Activated CD8-positive, alpha-beta memory T cell treated with anti-CD3 and anti-CD28 coated beads, Interleukin-2, amount 50 U/mL, for 1 hour (primary cell): ENCODE results near the gene AKT1S1.

Experiments
- DNase-seq: peaks from one replicate; pipeline ENCODE4 v3.0.0-alpha.2; 2020; ENCODE audit errors: extremely low read depth

Gene AKT1S1

DNA sequence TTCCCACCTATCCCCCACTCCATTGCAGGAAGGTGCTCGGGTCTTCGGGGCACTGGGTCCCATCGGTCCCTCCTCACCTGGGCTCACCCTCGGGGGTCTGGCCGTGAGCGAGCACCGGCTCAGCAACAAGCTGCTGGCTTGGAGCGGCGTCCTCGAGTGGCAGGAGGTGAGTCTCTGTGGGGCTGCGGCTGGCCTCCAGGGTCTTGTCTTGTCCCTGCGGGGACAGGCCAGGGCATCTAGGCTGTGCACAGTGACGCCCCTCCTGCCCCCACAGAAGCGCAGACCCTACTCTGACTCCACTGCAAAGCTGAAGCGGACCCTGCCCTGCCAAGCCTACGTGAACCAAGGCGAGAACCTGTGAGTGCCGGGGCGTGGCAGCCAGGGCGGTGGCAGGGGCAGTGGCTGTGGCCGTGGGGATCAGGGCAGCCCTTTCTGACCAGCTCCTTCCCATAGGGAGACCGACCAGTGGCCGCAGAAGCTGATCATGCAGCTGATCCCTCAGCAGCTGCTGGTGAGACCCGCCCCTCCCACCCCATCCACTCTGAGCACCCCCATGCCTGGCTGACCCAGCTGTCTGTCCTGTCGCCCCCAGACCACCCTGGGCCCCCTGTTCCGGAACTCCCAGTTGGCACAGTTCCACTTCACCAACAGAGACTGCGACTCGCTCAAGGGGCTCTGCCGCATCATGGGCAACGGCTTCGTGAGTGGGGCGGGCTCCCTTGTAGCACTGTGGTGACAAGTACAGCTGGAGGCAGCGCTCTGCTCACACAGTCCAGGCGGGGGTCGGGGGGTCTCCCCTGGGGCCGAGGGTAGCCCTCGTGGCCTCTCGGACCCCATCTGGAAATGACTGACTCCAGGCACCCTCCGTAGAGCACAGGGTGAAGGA is 22.5 kb downstream of the AKT1S1 start:
- no peak for DNase-seq

DNA sequence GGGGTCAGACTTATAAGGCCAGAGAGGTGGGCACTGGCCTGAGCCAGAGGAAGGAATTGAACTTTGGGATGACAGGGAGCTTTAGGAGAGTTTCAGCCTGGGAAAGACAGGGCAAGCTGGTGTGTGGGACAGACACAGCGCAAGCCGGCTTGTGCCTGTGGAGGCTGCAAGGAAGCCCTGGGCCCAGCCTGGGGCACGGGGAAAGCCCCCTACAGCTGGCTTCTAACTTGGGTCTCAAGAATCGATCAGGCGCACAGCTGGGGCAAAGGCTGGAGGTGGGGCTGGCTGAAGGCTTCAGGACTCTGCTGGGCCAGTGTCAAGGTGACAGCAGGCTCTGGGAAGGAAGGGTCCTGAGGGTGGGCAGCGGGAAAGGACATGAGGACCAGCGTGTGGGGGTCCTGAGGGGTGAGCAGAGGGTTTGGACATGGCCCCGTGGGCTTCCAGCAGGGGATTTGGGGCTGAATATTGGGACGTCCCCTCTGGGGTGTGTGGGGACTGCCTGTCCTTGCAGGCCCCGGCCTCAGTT is 23.2 kb downstream of the AKT1S1 start:
- no peak for DNase-seq

DNA sequence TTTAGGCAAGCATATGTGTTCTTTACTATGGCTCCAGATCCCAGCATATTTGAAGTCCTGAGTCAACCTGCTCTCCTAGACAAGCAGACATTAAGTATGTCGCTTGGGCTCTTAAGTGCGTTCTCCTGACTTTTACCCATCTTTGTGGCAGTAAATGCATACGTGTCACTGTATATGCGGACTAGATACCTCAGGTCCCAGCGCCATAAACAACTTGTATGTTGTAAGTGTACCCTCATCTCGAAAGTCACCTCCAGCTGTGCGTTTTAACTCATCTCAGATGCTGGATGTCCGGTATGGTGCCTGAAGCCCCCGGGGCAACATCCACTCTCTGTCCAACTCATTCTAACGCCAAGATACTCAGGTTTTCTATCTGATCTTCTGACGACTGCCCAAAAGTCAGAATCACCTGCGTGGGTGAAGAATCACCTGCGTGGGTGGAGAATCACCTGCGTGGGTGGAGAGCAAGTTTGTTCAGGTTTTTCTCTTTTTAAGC is 24.5 kb downstream of the AKT1S1 start:
- DNase-seq = no peak

DNA sequence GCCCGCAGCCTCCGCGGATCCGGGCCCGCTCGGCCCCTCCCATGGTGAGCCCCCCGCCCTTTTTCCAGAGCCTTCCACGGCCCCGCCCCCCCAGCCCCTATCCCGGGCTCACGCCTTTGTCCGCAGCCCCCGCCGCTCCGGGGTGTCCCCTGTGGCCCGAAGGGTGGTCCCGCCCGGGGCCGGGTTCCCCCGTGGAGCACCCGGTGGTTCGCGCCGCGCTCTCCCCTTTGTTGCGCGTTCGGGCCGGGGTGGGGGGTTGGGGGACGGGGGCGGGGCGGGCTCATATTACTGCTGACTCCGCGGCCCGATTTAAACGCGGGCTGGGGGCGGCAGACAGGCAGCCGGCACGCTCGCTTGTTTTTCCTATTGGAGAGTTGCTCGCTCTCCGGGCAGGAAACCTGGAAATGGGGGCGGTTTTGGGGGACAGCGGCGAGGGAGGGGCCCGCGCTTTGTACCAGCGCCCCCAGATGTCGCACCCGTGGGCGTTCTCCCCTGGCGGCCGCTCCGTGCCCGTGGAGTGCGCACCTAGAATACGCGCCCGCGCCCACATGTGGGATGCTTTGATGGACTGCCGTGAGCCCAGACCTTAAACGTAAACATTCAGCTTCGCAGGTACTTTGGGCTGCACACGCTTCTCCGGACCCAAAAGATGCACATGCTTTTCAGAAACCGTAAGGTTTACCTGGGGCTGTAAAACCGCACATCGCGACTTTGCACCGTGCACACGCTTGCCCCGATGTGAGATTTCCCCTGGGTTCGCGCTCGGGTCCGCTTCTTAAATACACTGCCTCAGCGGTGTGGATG is 25.5 kb downstream of the AKT1S1 start:
- no peak for DNase-seq

DNA sequence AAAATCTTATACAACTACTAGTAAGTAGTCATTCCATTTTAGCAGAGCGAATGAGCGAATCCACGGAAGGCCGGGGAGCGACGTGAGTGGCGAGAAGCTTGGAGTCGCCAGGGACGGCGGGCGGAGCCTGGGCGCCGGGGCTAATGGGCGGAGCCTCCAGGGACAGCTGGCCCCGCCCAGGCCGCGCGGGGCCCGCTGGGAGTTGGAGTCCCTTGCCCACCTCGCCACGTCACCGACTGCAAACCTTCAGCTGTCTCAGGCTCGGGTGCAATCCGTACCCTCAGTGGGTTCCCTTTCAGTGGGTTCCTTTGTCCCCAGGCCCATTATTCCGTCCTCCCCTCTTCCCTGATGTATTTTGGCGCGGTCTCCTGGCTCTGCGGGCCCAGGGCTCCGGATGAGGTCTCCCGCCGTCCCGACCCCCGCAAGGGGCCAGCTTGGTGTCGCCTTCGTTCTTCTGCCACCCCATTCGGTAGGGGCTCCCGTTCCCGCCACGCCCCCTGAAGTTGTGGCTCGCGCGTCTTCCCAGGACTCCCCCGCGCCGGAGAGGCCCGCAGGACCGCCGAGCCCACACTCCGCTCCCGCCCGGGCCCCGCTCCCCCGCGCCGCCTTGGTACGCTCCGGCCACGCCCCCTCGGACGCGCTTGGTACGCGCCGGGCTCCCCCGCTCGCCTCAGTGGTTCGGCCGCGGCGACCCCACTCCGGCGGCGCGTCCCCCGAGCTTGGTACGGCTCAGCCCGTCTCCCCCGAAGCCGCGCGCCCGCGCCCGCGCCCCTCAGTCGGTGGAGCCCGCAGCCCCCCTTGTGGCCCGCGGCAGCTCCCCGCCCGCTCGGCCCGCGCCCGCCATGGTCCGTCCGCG is 26.4 kb downstream of the AKT1S1 start, which contains the start of gene PTOV1:
Gene PTOV1, plus strand, starts transcription at position 673 of the 856 bp plus-strand sequence.
- peak; percentile 63 for DNase-seq

DNA sequence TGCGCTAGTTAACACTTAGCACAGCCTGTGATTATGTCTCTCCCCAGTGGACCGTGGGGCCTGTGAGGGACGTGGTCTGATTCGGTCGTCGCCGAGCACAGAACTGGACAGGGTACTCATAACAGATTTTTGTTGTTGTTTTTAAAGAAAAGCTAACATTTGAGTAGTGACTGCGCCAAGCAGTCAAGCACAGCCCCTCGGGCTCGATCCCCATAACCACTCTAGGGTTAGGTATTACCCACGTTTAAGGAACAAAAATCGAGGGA is 27.0 kb downstream of the AKT1S1 start:
- no peak for DNase-seq

DNA sequence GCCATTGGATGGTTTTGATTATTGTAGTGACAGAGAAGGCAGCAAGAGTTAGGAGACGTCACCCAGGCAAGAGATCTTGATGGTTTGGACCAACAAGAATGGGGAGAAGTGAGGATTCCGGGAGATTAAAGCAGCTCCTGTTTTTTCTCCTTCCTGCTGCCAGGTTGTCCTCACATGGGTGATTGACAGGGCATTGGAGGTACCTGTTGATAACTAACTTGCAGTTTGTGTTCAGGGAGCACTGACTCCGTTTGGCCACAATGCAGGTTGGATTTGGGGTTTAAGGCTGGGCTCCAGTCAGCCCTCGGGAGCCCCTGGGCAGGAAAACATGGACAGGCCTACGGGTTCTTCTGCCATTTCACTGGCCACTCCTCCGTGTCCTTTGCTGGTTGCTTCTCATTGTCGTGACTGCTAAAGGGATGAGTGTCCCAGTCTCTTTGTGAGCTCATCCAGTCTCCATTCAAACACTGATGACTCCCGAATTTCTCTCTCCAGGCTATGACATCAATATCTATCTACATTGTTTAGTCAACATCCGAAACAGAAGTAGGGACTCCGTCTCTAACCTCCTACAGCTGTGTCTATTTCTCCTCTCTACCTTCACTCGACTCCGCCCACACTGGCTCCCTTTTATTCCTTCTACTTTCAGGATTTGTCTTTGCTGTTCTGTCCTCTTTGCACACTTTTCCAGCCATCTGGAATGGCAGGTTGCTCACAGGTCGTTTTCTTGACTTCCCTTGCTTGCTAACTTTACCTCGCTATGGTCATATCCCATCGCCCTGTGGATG is 27.5 kb downstream of the AKT1S1 start:
- DNase-seq = no peak

DNA sequence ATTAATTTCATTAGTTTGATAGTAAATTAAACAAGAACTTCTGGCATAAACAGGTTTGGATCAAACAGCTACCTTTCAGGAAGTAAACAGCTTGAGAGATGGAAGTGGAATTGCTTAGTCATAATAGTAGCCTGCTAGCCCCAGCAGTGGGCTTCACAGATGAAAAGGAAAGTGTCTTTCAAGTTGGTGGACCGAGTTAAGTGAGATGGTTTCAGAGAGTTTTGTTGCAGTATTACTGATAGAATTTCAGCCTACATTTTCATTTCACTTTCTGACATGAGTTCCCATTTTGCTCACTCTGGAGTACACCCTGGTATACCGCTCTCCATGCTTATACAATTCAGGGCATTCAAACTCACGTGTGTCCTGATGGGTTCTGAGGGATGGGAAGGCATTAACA is 28.2 kb downstream of the AKT1S1 start:
- no peak for DNase-seq

DNA sequence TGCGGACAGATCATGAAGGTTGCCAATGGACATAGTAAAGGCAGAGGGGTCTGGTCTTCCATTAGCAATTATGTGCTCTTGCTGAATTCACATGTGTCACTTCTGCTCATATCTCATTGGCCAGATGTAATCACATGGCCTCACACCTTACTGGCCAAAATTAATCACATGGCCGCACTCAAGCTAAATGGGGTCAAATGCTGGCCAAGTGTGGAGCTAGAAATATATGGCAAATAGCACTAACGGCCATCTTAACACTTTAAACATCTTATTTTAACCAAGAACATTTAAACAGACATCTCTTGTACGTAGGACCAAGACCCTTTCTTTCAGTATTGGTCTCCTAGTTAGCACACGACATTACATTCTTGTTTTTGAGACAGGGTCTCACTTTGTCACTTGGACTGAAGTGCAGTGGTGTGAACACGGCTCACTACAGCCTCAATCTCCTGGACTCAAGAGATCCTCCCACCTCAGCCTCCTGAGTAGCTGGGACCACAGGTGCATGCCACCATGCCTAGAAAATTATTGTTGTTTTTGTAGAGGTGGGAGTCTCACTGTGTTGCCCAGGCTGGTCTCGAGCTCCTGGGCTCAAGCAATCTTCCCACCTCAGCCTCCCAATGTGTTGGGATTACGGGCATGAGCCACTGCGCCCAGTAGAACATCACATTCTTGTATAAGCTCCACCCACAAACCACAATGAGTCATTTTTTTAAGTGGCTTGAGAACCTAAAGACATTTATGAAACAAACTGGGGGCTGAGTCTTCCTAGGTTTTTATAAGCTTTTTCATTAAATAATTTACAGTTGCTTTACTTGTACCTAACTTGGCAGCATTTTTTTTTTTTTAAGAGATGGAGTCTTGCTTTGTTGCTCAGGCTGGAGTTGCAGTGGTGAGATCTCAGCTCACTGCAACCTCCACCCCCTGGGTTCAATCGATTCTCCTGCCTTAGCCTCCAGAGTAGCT is 29.1 kb downstream of the AKT1S1 start:
- DNase-seq = no peak

DNA sequence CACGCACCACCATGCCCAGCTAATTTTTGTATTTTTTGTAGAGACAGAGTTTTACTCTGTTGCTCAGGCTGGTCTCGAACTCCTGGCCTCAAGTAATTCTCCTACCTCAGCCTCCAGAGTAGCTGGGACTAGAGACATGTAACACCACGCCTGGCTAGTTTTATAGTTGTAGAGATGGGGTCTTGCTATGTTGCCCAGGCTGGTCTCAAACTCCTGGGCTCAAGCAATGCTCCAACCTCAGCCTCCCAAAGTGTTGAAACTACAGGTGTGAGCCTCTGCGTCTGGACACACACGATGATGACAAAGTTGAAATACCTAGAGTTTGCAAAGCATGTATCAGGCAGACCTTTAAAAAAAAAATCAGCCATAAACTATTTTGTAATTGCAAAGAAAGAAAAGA is 30.7 kb downstream of the AKT1S1 start:
- no peak for DNase-seq

DNA sequence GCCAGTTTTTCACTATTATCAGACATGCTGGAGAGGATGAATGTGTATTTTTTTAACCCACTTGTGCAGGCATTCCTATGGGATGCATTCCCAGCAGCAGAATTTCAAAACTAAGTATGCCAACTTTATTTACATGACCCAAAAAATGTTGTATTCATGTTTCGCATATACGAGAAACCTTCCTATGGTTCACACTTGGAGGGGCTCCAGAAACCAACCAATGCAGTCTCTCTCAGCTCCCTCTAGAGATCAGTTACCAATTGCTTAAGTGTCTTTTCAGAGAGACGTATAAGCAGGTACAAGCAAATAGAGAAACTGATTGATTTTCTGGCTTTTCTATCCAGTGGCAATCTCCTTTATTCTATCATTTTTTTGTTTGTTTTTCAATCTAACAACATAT is 31.7 kb downstream of the AKT1S1 start:
- no peak for DNase-seq

DNA sequence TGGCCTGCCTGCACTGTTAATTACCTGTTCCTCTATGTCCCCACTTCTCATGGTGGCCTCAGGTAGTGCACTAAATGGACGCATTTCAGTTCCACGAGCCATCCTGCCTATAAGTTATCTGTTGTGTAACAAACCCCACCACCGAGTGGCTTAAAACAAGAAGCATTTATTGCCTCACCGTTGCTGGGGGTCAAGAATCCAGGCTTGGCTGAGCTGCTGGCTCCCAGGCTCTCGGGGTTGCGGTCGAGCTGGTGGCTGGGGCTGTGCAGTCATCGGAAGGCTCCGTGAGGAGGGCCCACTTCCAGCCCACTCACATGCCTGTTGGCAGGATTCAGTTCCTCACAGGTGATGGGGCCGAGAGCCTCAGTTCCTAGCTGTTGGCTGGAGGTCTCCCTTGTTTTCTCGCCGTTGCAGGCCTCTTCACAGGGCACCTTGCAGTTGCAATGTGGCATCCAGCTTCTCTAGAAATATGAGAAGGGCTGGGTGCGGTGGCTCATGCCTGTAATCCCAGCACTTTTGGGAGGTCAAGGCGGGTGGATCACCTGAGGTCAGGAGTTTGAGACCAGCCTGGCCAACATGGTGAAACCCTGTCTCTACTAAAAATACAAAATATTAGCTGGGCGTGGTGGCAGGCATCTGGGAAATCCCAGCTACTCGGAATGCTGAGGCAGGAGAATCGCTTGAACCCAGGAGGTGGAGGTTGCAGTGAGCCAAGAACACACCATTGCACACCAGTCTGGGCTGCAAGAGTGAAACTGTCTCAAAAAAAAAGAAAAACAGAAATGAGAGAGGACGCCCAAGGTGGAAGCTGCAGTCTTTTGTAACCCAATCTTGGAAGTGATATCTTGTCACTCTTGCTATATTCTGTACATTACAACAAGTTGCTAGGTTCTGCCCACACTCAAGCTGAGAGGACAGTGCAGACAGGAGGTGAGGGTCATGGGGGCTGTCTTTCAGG is 32.7 kb downstream of the AKT1S1 start:
- no peak for DNase-seq

DNA sequence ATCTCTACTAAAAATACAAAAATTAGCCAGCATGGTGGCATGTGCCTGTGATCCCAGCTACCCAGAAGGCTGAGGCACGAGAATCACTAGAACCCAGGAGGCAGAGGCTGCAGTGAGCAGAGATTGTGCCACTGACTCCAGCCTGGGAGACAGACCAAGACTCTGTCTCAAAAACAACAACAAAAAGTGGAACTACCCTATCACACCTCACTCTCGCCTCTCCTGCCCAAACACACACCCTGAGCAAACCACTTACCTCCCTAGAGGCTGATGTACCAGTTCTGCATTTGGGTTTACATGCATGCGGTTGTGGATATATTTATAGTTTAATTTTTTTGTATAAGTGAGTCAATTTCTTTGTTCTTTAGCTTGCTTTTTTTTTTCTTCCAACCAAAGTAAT is 33.9 kb downstream of the AKT1S1 start:
- DNase-seq = no peak

DNA sequence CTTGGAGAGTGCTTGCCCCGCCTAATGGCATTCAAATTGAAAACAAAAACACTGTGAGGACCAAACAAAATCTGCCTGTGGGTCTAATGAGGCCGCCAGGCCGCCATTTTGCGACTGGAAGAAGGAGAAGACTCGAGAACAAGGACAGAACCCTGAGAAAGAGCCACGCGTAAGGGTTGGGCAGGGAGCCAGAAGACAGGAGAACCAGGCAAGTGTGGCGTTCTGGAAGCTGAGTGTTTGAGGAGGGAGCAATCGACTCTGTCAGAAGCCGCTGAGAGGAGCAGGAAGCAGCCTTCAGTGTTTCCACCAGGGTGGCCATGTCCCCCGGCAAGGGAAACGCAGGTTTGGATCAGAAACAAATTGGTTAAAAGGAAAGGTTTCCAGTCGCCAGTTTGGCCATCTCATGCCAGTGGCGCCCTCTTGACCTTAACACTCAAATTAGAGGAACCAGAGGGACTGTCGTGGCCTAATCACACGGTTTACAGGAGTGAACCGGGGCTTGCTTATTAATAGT is 36.4 kb downstream of the AKT1S1 start:
- no peak for DNase-seq

DNA sequence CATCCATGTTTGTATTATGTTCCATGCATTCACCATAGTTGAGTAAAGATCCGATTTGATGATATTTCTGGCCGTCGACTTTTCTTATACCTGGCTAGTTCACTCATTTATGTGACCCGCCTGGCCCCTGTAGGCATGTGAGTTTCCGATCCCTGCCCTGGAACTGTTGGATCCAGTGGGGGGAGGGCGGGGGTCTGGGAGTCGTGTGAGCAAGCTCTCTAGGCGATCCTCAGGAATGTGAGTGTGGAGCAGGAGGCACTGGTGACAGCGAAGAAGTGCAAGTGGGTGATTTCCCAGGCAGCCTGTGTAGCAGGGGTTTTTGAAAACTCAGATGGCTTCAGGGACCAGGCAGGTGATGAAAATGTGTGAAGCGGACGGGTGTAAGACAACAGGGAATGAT is 36.8 kb downstream of the AKT1S1 start:
- DNase-seq = no peak

DNA sequence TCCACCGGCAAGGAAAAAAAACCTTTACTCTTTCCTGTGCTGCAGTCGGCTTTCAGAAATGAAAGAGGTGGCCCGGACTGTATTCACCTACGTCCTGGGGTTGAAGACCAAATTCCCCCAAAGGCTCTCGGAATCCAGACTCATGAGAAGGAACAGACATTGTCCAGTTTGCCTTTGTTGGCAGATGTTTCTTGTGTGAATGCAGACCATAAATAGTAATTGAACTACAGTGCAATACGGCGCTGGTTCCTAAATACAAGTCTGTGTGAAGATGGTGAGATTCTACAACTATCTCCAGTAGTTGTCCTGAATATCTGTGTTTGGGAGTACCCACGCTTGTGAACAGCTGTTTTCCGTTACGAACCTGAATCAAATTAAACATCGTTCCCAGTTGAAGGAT is 37.4 kb downstream of the AKT1S1 start:
- DNase-seq = no peak

DNA sequence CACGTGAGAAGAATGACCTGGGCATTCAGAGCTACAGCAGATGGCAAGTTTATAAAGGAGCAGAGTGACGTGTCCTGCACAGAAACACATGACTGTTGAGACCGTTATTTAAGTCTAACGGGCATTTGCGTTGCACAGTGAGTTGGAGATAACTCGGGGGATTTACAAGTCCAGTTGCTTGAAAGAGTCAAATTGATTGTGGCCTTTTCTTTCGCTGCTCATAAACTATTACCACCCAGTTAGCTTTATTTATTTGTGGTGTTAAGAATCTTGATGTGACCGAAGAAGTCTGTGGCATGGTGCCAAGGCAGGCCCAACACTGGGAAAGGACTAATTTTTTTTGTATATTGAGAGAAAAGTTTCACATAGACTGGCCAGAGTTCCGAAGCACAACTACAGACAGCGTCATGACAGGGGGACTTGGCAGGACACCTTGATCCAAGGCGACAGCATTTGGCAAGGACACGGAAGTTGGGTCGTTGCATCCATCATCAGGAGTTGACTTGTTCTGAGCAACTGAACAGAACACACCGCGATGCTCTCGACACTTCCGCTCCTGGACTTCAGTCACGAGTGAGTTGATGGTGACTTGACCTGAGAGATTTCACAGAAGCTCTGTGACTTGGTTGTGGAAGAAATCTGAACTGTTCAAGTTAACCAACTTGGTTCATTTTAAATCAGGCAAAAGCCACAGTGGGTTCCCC is 38.1 kb downstream of the AKT1S1 start:
- DNase-seq = no peak

DNA sequence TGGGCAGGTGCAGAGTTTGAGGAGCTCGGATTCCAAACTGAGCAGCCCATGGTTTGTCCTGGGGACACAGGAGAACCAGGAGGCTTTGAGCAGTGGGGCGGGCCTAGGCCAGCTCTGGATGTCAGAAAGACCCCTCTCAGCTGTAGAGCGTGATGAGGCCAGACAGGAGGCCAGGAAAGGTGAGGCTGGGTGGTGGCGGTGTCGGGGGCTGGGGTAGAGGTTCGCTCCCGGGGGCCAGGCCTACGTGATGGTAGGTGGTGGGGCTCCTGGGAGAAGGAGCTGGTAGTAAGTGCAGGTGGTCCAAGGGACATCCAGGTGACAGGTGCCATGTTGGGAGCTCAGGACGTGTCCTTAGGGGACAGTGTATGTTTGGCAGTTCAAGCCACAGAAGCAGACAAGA is 39.7 kb downstream of the AKT1S1 start:
- no peak for DNase-seq
